Liver (tissue), 10 donors: Measurements from ENCODE around the gene ASB8. TPM values are rescaled to one million over a fixed set of nuclear protein-coding genes. Genes with fewer than 3 reads are reported as not detected.

ENCODE experiments used
- DNase-seq: peaks from one replicate; pipeline ENCODE4 v3.0.0-alpha.2; 2017; ENCODE audit warnings: low spot score
- H3K27ac ChIP-seq, 2 donors: one replicate each; pipeline ENCODE4 v1.7.0; 2013; ENCODE audit warnings: inconsistent platforms in 2 of 2, low read length in 2 of 2, control low read depth in 1 of 2, low read depth in 1 of 2, mild to moderate bottlenecking in 1 of 2
- H3K27me3 ChIP-seq, 4 donors: one replicate each; pipeline versions ENCODE4 v1.6.1 to v1.7.0; 2013; ENCODE audit warnings: low read length in 3 of 4, inconsistent platforms in 1 of 4, mild to moderate bottlenecking in 1 of 4, moderate library complexity in 1 of 4; ENCODE audit not compliant: control insufficient read depth in 4 of 4, insufficient read depth in 4 of 4
- H3K36me3 ChIP-seq, 4 donors: one replicate each; pipeline versions ENCODE4 v1.6.1 to v1.7.0; 2013; ENCODE audit warnings: low read length in 3 of 4, mild to moderate bottlenecking in 3 of 4, low read depth in 1 of 4, moderate library complexity in 1 of 4; ENCODE audit not compliant: control insufficient read depth in 4 of 4, insufficient read depth in 3 of 4
- H3K4me1 ChIP-seq, 4 donors: one replicate each; pipeline versions ENCODE4 v1.6.1 to v1.7.0; 2013; ENCODE audit warnings: low read length in 3 of 4, mild to moderate bottlenecking in 3 of 4, moderate library complexity in 1 of 4; ENCODE audit not compliant: control insufficient read depth in 4 of 4, insufficient read depth in 4 of 4
- H3K4me3 ChIP-seq, 3 donors: one replicate each; pipeline versions ENCODE4 v1.6.1 to v1.7.0; 2013; ENCODE audit warnings: low read length in 3 of 3, control low read depth in 1 of 3, low read depth in 1 of 3, mild to moderate bottlenecking in 1 of 3
- H3K9ac ChIP-seq, 2 donors: one replicate each; pipeline ENCODE4 v1.7.0; 2013; ENCODE audit warnings: low read length in 2 of 2, mild to moderate bottlenecking in 2 of 2, moderate library complexity in 2 of 2, control low read depth in 1 of 2, low read depth in 1 of 2
- H3K9me3 ChIP-seq, 4 donors: one replicate each; pipeline versions ENCODE4 v1.6.1 to v1.7.0; 2013; ENCODE audit warnings: low read length in 3 of 4; ENCODE audit not compliant: control insufficient read depth in 4 of 4
- CTCF ChIP-seq: fragments of 150-350 bp; IDR thresholded peaks from 2 replicates; pipeline ENCODE4 v1.5.1; 2017; ENCODE audit warnings: improper control_type of control experiment, low read depth, low read length; ENCODE audit not compliant: missing input control
- EGR1 ChIP-seq, 2 donors: IDR thresholded peaks; 2 replicates each; pipeline ENCODE4 v1.6.1; 2016 to 2018; ENCODE audit warnings: antibody characterized with exemption in 2 of 2, low read depth in 2 of 2
- FOXA2 ChIP-seq: IDR thresholded peaks from 2 replicates; pipeline ENCODE4 v1.6.1; 2016; ENCODE audit warnings: antibody characterized with exemption
- GABPA ChIP-seq, 2 donors: IDR thresholded peaks in 1 of 2; conservative IDR thresholded peaks in 1 of 2; 2 replicates each; pipeline ENCODE4 v1.6.1; 2016; ENCODE audit warnings: antibody characterized with exemption in 2 of 2, mild to moderate bottlenecking in 1 of 2, moderate library complexity in 1 of 2
- HNF4A ChIP-seq, 2 donors: conservative IDR thresholded peaks; 2 replicates each; pipeline ENCODE4 v1.6.1; 2016; ENCODE audit warnings: antibody characterized with exemption in 2 of 2, mild to moderate bottlenecking in 2 of 2
- JUND ChIP-seq, 2 donors: IDR thresholded peaks; 2 replicates each; pipeline ENCODE4 v1.6.1; 2016; ENCODE audit warnings: antibody characterized with exemption in 2 of 2
- TAF1 ChIP-seq: conservative IDR thresholded peaks from 2 replicates; pipeline ENCODE4 v1.6.1; 2016; ENCODE audit warnings: antibody characterized with exemption, mild to moderate bottlenecking
- YY1 ChIP-seq: IDR thresholded peaks from 2 replicates; pipeline ENCODE4 v1.6.1; 2016; ENCODE audit warnings: antibody characterized with exemption, mild to moderate bottlenecking
- WGBS: extraction: QIAGEN DNeasy Blood & Tissue Kit; methylation state at CpG from one replicate; pipeline ENCODE4 v1.1.7; 2013; 5-methylcytosine and 5-hydroxymethylcytosine counted together
- polyA plus RNA-seq, 2 donors: library from polyadenylated mRNA; stranded (reverse) in 1 of 2; unstranded in 1 of 2; fragments of 200-250 nt in 1 of 2; fragments of >200 nt in 1 of 2; fragmentation: Nextera tagmentation in 1 of 2; extraction: Ambion mirVana in 1 of 2; gene quantifications; one replicate each; pipeline versions ENCODE4 v1.2.1 to v1.2.3, GENCODE V29; 2013 to 2015
- small RNA-seq: library from RNA; depleted of rRNA; stranded (forward); fragments of <200 nt; gene quantifications from one replicate; pipeline ENCODE3, GENCODE V24; 2014
- total RNA-seq, 2 donors: library from RNA; depleted of rRNA; stranded (reverse); fragments of >200 nt; gene quantifications; one replicate each; pipeline ENCODE4 v1.2.3, GENCODE V29; 2014
- donor health status: healthy.
- donor health status: healthy.
- donor health status: healthy.
- donor health status: healthy.
- donor health status: healthy.

Gene ASB8
- total and polyA plus RNA-seq, 4 donors: 17.0 to 23.5 (median 18.2) TPM

GRCh38 chr12:48105321-48105866 is 51.9 kb downstream of the ASB8 start:
- Histone ChIP-seq H3K9me3 (no peaks in the 10 kb centered on the region), H3K4me3 (peak overlapping the region; percentile 90 to 99 (median 98)), H3K27me3 (no peaks in the 10 kb centered on the region), H3K27ac (peak overlapping the region; percentile 85 to 95), H3K4me1 (peaks cover 0 to 19% (median 17%) of the 10 kb centered on the region in 4 donors), H3K36me3 (peaks cover 0 to 3% (median 0%) of the 10 kb centered on the region in 4 donors), H3K9ac (peak overlapping the region; percentile 76 to 97)
- WGBS: under 1% methylated on average over 30 of the region's 30 CpGs
- TF ChIP-seq JUND (IDR thresholded peaks at IDR 0.05) (no peak), TAF1 (no peak), HNF4A (conservative IDR thresholded peaks at IDR 0.05) (no peak), EGR1 (IDR thresholded peaks at IDR 0.05; ENCODE audit: low read depth in 2 of 2) (no peak), FOXA2 (no peak), GABPA (IDR thresholded peaks at IDR 0.05 in 1 of 2, conservative IDR thresholded peaks at IDR 0.05 in 1 of 2) (no peak)
- DNase-seq: peak; percentile 36

GRCh38 chr12:48104531-48104930 is 52.8 kb downstream of the ASB8 start:
- TF ChIP-seq CTCF (no peak), HNF4A (conservative IDR thresholded peaks at IDR 0.05) (no peak), YY1 (no peak), EGR1 (IDR thresholded peaks at IDR 0.05; ENCODE audit: low read depth in 2 of 2) (no peak), JUND (IDR thresholded peaks at IDR 0.05) (no peak)
- Histone ChIP-seq H3K4me1 (peaks cover 0 to 19% (median 17%) of the 10 kb centered on the region in 4 donors), H3K4me3 (peak overlapping the region in 2 of 3 donors; percentile 4 to 98), H3K27ac (no peak overlapping the region), H3K36me3 (peaks cover 0 to 3% (median 0%) of the 10 kb centered on the region in 4 donors), H3K9me3 (no peaks in the 10 kb centered on the region), H3K9ac (no peak overlapping the region), H3K27me3 (no peaks in the 10 kb centered on the region)
- 74% methylated on average over 4 of the region's 4 CpGs for WGBS
- DNase-seq: no peak

Small RNA genes within 50 kb of the gene (small RNA-seq; reads per million reads assigned to genes)
- not detected for gene MIR6505

Other genes with a start within 250 kb of the ASB8 start
- gene TMEM106C, start 193.9 kb downstream of the ASB8 start, total RNA-seq: 10 to 100 TPM; 18.8 to 57.8 TPM
- 10 to 100 TPM; 16.2 to 31.5 TPM for gene TMEM106C, start 193.9 kb downstream of the ASB8 start, polyA plus RNA-seq
- gene COL2A1, start 153.0 kb downstream of the ASB8 start, total RNA-seq: 100 to 1,000 TPM in 1 of 2 donors, not detected in 1; 321 TPM
- gene COL2A1, start 153.0 kb downstream of the ASB8 start, polyA plus RNA-seq: not detected
- 10 to 100 TPM in 1 of 2 donors, 1 to 10 TPM in 1; 6.4 to 11.7 TPM for gene SENP1, start 51.4 kb downstream of the ASB8 start, total RNA-seq
- 1 to 10 TPM; 1.4 to 2.1 TPM for gene SENP1, start 51.4 kb downstream of the ASB8 start, polyA plus RNA-seq
- 10 to 100 TPM in 1 of 2 donors, 1 to 10 TPM in 1; 6.4 to 23.9 TPM for gene PFKM, start 38.2 kb downstream of the ASB8 start, total RNA-seq
- gene PFKM, start 38.2 kb downstream of the ASB8 start, polyA plus RNA-seq: 1 to 10 TPM; 4.5 to 5.2 TPM
- under 1 TPM in 1 of 2 donors, not detected in 1; 0.08 TPM for gene CCDC184, start 26.1 kb upstream of the ASB8 start, total RNA-seq
- gene CCDC184, start 26.1 kb upstream of the ASB8 start, polyA plus RNA-seq: under 1 TPM; 0.07 to 0.13 TPM
- gene OR10AD1, start 45.8 kb upstream of the ASB8 start, total RNA-seq: not detected
- not detected for gene OR10AD1, start 45.8 kb upstream of the ASB8 start, polyA plus RNA-seq
- 10 to 100 TPM in 1 of 2 donors, 1 to 10 TPM in 1; 8.1 to 15.8 TPM for gene ZNF641, start 193.4 kb upstream of the ASB8 start, total RNA-seq
- gene ZNF641, start 193.4 kb upstream of the ASB8 start, polyA plus RNA-seq: 1 to 10 TPM; 3.0 to 4.2 TPM